Ovary (tissue), 9 donors: ENCODE data around the gene TRAM2. TPM values are rescaled to one million over a fixed set of nuclear protein-coding genes. Genes with fewer than 3 reads are reported as not detected.

Experiments
- DNase-seq, 5 donors: peaks; one replicate each; pipeline ENCODE4 v3.0.0-alpha.2; 2019 to 2020
- H3K27ac ChIP-seq, 2 donors: fragments of 200-600 bp; one replicate each; pipeline versions ENCODE4 v1.5.1 to v1.8.0; 2019 to 2022
- H3K27me3 ChIP-seq: fragments of 200-600 bp; one replicate; pipeline ENCODE4 v1.8.0; 2022
- H3K36me3 ChIP-seq: fragments of 200-600 bp; sonication (generic); one replicate; pipeline ENCODE4 v1.5.1; 2019
- H3K4me1 ChIP-seq: one replicate; pipeline ENCODE4 v1.8.1; 2013; ENCODE audit warnings: mild to moderate bottlenecking, moderate library complexity; ENCODE audit not compliant: insufficient read depth
- H3K4me3 ChIP-seq: fragments of 200-600 bp; sonication (generic); one replicate; pipeline ENCODE4 v1.5.1; 2017
- H3K9me3 ChIP-seq, 2 donors: fragments of 200-600 bp in 1 of 2; sonication (generic) in 1 of 2; one replicate each; pipeline versions ENCODE4 v1.5.1 to v1.8.1; 2013 to 2019; ENCODE audit warnings: mild to moderate bottlenecking in 1 of 2, moderate library complexity in 1 of 2
- CTCF ChIP-seq, 3 donors: fragments of 450-650 bp in 2 of 3; fragments of 200-600 bp in 1 of 3; IDR thresholded peaks; one replicate each; pipeline versions ENCODE4 v1.5.1 to v1.8.0; 2016 to 2022; ENCODE audit warnings: antibody characterized with exemption in 3 of 3, mild to moderate bottlenecking in 1 of 3
- EP300 ChIP-seq: sonication (generic); formaldehyde crosslinking; IDR thresholded peaks from one replicate; pipeline ENCODE4 v1.6.1; 2017; ENCODE audit warnings: antibody characterized with exemption
- POLR2A ChIP-seq: fragments of 450-650 bp; IDR thresholded peaks from one replicate; pipeline ENCODE4 v1.6.1; 2017; ENCODE audit warnings: antibody characterized with exemption, mild to moderate bottlenecking, moderate library complexity
- WGBS, 3 donors: extraction: QIAGEN DNeasy Blood & Tissue Kit in 1 of 3; methylation state at CpG; one replicate each; pipeline versions ENCODE4 v1.1.5 to v1.1.7; 2013 to 2017; 5-methylcytosine and 5-hydroxymethylcytosine counted together
- intact Hi-C, 4 donors: fragments of 100-400 bp; cut with DNase I; formaldehyde crosslinking; loops; one replicate each; pipeline versions ENCODE4 v1.11.0 to v1.15.1; 2022 to 2023
- polyA plus RNA-seq, 2 donors: library from polyadenylated mRNA; stranded (reverse); fragments of 200-250 nt in 1 of 2; fragments of 350-450 nt in 1 of 2; fragmentation: Illumina TruSeq in 1 of 2; extraction: RNeasy Lipid Tissue Mini Kit (QIAGEN cat#74804) in 1 of 2; gene quantifications; one replicate each; pipeline ENCODE4 v1.2.3, GENCODE V29; 2013 to 2014
- total RNA-seq, 7 donors: library from RNA; depleted of rRNA in 2 of 7; stranded (reverse); fragments of >200 nt in 2 of 7; fragmentation: NEBNext Ultra II Directional in 3 of 7; extraction: Animal tissue kit (Norgen Biotek cat#: 25700) in 3 of 7; gene quantifications; one replicate each; pipeline versions ENCODE4 v1.1.0 to v1.2.4, GENCODE V29; 2016 to 2023
- donor health status: DM: no; HTN: no; CAD: no; lungs with moderate emphysema.
- donor health status: DM: no; HTN: no; CAD: no.
- donor health status: Bipolar disorder and iron deficiency.
- donor health status: DM: yes; HTN: yes; CAD: no.
- donor health status: DM: no; HTN: no; CAD: no.
- donor health status: DM: yes; HTN: yes; CAD: no.

The TRAM2 gene
- total and polyA plus RNA-seq, 9 donors, result 7.7 to 36.9 (median 22.0) TPM

- TF ChIP-seq CTCF (IDR thresholded peaks at IDR 0.05) (no peak), POLR2A (no peak), EP300 (no peak)
- H3K4me1 ChIP-seq, result peaks cover 30% of the 10 kb centered on the region
- 26 to 40% (median 38%) methylated on average over 2 of the region's 2 CpGs for WGBS, 3 donors
Measured at GRCh38 chr6:52515219-52515960, 61.5 kb downstream of the TRAM2 start.

GRCh38 chr6:52514514-52514913 is 62.3 kb downstream of the TRAM2 start:
- no peak overlapping the region for H3K4me3 ChIP-seq
- peaks cover 30% of the 10 kb centered on the region for H3K4me1 ChIP-seq
- no peaks in the 10 kb centered on the region for H3K27me3 ChIP-seq
- no peaks in the 10 kb centered on the region for H3K36me3 ChIP-seq
- intact Hi-C loops, result loop anchor here in 3 of 4 donors (5.0 to 10.0 kb wide), 3 partner anchors 60 to 92 kb away; partner anchors contain the start of genes EFHC1 (in 2 of the 3) and TRAM2 (in 2 of the 3)
- H3K9me3 ChIP-seq, result no peaks in the 10 kb centered on the region
- H3K27ac ChIP-seq, result peak overlapping the region in 1 of 2 donors; percentile 32
- TF ChIP-seq CTCF (IDR thresholded peaks at IDR 0.05) (no peak), EP300 (no peak)
- peak in 3 of 5 donors; percentile 63 to 77 (median 73) for DNase-seq
- 21 to 43% (median 27%) methylated on average over 7 of the region's 7 CpGs for WGBS, 3 donors

More at GRCh38 chr6:52515219-52515960, 61.5 kb downstream of the TRAM2 start:
- H3K27ac ChIP-seq, result peak overlapping the region in 1 of 2 donors; percentile 32
- intact Hi-C loops, result loop anchor here (5.0 to 10.0 kb wide), 3 partner anchors 59 to 91 kb away; partner anchors contain the start of genes TRAM2 (in 4 of the 4) and EFHC1 (in 1 of the 4)
- H3K27me3 ChIP-seq, result no peaks in the 10 kb centered on the region
- DNase-seq, result no peak
- H3K36me3 ChIP-seq, result no peaks in the 10 kb centered on the region
- no peak overlapping the region for H3K4me3 ChIP-seq
- no peaks in the 10 kb centered on the region for H3K9me3 ChIP-seq

GRCh38 chr6:52513896-52514295 is 63.0 kb downstream of the TRAM2 start:
- DNase-seq, result no peak
- intact Hi-C loops, result loop anchor here in 3 of 4 donors (5.0 to 10.0 kb wide), 3 partner anchors 61 to 92 kb away; partner anchors contain the start of genes EFHC1 (in 2 of the 3) and TRAM2 (in 2 of the 3)
- Histone ChIP-seq H3K4me3 (no peak overlapping the region), H3K36me3 (no peaks in the 10 kb centered on the region), H3K4me1 (peaks cover 30% of the 10 kb centered on the region), H3K27me3 (no peaks in the 10 kb centered on the region), H3K9me3 (no peaks in the 10 kb centered on the region), H3K27ac (peak overlapping the region in 1 of 2 donors; percentile 75)
- WGBS, 3 donors, result 77 to 93% (median 85%) methylated on average over 4 of the region's 4 CpGs
- TF ChIP-seq EP300 (no peak), POLR2A (no peak), CTCF (IDR thresholded peaks at IDR 0.05) (no peak)

GRCh38 chr6:52513464-52513863 is 63.4 kb downstream of the TRAM2 start:
- intact Hi-C loops, result loop anchor here in 3 of 4 donors (5.0 to 10.0 kb wide), 3 partner anchors 61 to 91 kb away; partner anchors contain the start of genes EFHC1 (in 2 of the 3) and TRAM2 (in 2 of the 3)
- 33 to 44% (median 38%) methylated on average over 2 of the region's 2 CpGs for WGBS, 3 donors
- Histone ChIP-seq H3K4me1 (peaks cover 29% of the 10 kb centered on the region), H3K9me3 (no peaks in the 10 kb centered on the region), H3K4me3 (no peak overlapping the region), H3K27ac (peak overlapping the region in 1 of 2 donors; percentile 75), H3K36me3 (no peaks in the 10 kb centered on the region), H3K27me3 (no peaks in the 10 kb centered on the region)
- no peak for DNase-seq
- TF ChIP-seq EP300 (no peak), CTCF (IDR thresholded peaks at IDR 0.05) (no peak), POLR2A (no peak)
